HCT116 (cell line): ENCODE measurements around the gene RUFY1. TPM values are rescaled to one million over a fixed set of nuclear protein-coding genes. Genes with fewer than 3 reads are reported as not detected.
A peak's percentile ranks its signal among the peaks of the same experiment; 100 is the strongest.
"Not testable (repeated sequence)": the region's sequence is repeated elsewhere in the genome, so short reads cannot be mapped to it uniquely, and the experiment has no call there.

Experiments
- ATAC-seq: fragments of 200-7000 bp; cut with Tn5 transposase; 2 replicates; pipeline ENCODE4 v1.9.1; 2020; ENCODE audit warnings: mild to moderate bottlenecking, moderate library complexity
- Bru-seq: library from RNA; stranded (reverse); fragments of 400-500 nt; gene quantifications from one replicate; lab custom pipeline; 2021; lab: Mats Ljungman, UMichigan
- BruChase-seq, 2 experiments: library from RNA; stranded (reverse); fragments of 400-500 nt; gene quantifications; one replicate each; lab custom pipeline; 2021; lab: Mats Ljungman, UMichigan
- BruUV-seq: library from RNA; stranded (reverse); fragments of 400-500 nt; replicated peaks from 2 replicates; lab custom pipeline; 2021; lab: Mats Ljungman, UMichigan
- CTCF ChIA-PET: fragments of 300-600 bp; sonication (Branson Sonifier 250); formaldehyde crosslinking; loops from one replicate; lab custom pipeline; 2021; ENCODE audit warnings: antibody characterized with exemption; lab: Charles Lee
- POLR2A ChIA-PET: fragments of 300-600, 350-600 bp; sonication (Branson Sonifier 250); formaldehyde crosslinking; loops from one replicate; lab custom pipeline; 2021; ENCODE audit warnings: antibody characterized with exemption; lab: Charles Lee
- RAD21 ChIA-PET, 2 experiments: fragments of 300-600 bp; sonication (Branson Sonifier 250); formaldehyde crosslinking; loops; one replicate each; lab custom pipeline; 2023; ENCODE audit warnings: low total read pairs in 2 of 2; ENCODE audit not compliant: uncharacterized antibody in 2 of 2, unreplicated experiment in 2 of 2, low non-redundant PET in 1 of 2; lab: Charles Lee
- DNase-seq: peaks from one replicate; pipeline ENCODE4 v3.0.0-alpha.2; 2010; ENCODE audit warnings: low read depth, low spot score
- H2AFZ ChIP-seq: fragments of 200-600 bp; shearing (Covaris generic), sonication (generic); 2 replicates; pipeline ENCODE4 v1.6.1; 2017; ENCODE audit warnings: low read depth, mixed run types, mixed read lengths, antibody characterized with exemption, low read length; ENCODE audit not compliant: poor library complexity, severe bottlenecking
- H3K27ac ChIP-seq: 2 replicates; pipeline ENCODE4 v1.5.1; 2012; ENCODE audit warnings: low read depth, low read length
- H3K27me3 ChIP-seq: fragments of 200-600 bp; sonication (generic); 2 replicates; pipeline ENCODE4 v1.6.1; 2016; ENCODE audit warnings: mixed run types, low read length, mixed read lengths; ENCODE audit not compliant: insufficient read depth
- H3K36me3 ChIP-seq, 2 experiments: fragments of 200-500 bp in 1 of 2; fragments of 200-600 bp in 1 of 2; sonication (Bioruptor generic) in 1 of 2; sonication (generic) in 1 of 2; 2 replicates each; pipeline versions ENCODE4 v1.5.1 to v1.6.1; 2014 to 2016; ENCODE audit warnings: low read length in 2 of 2, inconsistent platforms in 1 of 2, mixed read lengths in 1 of 2, mixed run types in 1 of 2; ENCODE audit not compliant: insufficient read depth in 2 of 2, control insufficient read depth in 1 of 2
- H3K4me1 ChIP-seq, 2 experiments: fragments of 200-600 bp in 1 of 2; sonication (generic) in 1 of 2; 2 replicates each; pipeline versions ENCODE4 v1.5.1 to v1.6.1; 2012 to 2017; ENCODE audit warnings: low read length in 2 of 2, inconsistent platforms in 1 of 2, mild to moderate bottlenecking in 1 of 2, mixed read lengths in 1 of 2, mixed run types in 1 of 2, moderate library complexity in 1 of 2; ENCODE audit not compliant: insufficient read depth in 2 of 2, control insufficient read depth in 1 of 2
- H3K4me2 ChIP-seq: fragments of 200-600 bp; sonication (generic); 2 replicates; pipeline ENCODE4 v1.6.1; 2017; ENCODE audit warnings: mixed run types, low read length, mixed read lengths
- H3K4me3 ChIP-seq, 2 experiments: fragments of 200-600 bp in 1 of 2; sonication (generic) in 1 of 2; replicated peaks in 1 of 2; 2 replicates each; pipeline ENCODE4 v1.5.1; 2011 to 2016; ENCODE audit warnings: low read length in 2 of 2, control low read depth in 1 of 2, low read depth in 1 of 2, mild to moderate bottlenecking in 1 of 2, mixed read lengths in 1 of 2, mixed run types in 1 of 2
- H3K79me2 ChIP-seq: fragments of 200-600 bp; sonication (generic); 2 replicates; pipeline ENCODE4 v1.6.1; 2017; ENCODE audit warnings: mild to moderate bottlenecking, mixed run types, low read length, moderate library complexity, mixed read lengths; ENCODE audit not compliant: insufficient read depth
- H3K9ac ChIP-seq: fragments of 200-600 bp; sonication (generic); 2 replicates; pipeline ENCODE4 v1.6.1; 2016; ENCODE audit warnings: low read length, mixed read lengths
- H3K9me2 ChIP-seq: fragments of 200-600 bp; sonication (generic), shearing (Covaris generic); 2 replicates; pipeline ENCODE4 v1.6.1; 2017; ENCODE audit warnings: mixed run types, mild to moderate bottlenecking, moderate library complexity; ENCODE audit not compliant: insufficient read depth
- H3K9me3 ChIP-seq, 2 experiments: fragments of 200-500 bp in 1 of 2; fragments of 200-600 bp in 1 of 2; sonication (Bioruptor generic) in 1 of 2; sonication (generic) in 1 of 2; 2 replicates each; pipeline ENCODE4 v1.6.1; 2014 to 2017; ENCODE audit warnings: low read length in 2 of 2, mixed read lengths in 2 of 2, inconsistent platforms in 1 of 2, low read depth in 1 of 2, mild to moderate bottlenecking in 1 of 2, mixed run types in 1 of 2, moderate library complexity in 1 of 2; ENCODE audit not compliant: control insufficient read depth in 1 of 2, insufficient read depth in 1 of 2
- H4K20me1 ChIP-seq: fragments of 200-600 bp; sonication (generic), shearing (Covaris generic); 2 replicates; pipeline ENCODE4 v1.6.1; 2017; ENCODE audit warnings: mixed run types, mild to moderate bottlenecking, moderate library complexity; ENCODE audit not compliant: insufficient read depth
- POLR2A ChIP-seq: IDR thresholded peaks from 2 replicates; pipeline ENCODE4 v1.7.0; 2011; ENCODE audit warnings: borderline replicate concordance; ENCODE audit not compliant: insufficient read depth, insufficient read length; ENCODE audit errors: extremely low read depth
- POLR2AphosphoS5 ChIP-seq: IDR thresholded peaks from 2 replicates; pipeline ENCODE4 v1.6.1; 2011; ENCODE audit warnings: mild to moderate bottlenecking, low read depth, low read length, moderate library complexity
- YY1 ChIP-seq: IDR thresholded peaks from 2 replicates; pipeline ENCODE4 v1.6.1; 2011; ENCODE audit warnings: low read length, low read depth, moderate library complexity, mild to moderate bottlenecking; ENCODE audit not compliant: insufficient replicate concordance; ENCODE audit errors: extremely low read depth
- ZFX ChIP-seq: fragments of 450-650 bp; IDR thresholded peaks from 2 replicates; pipeline ENCODE4 v1.6.1; 2017
- intact Hi-C: fragments of 100-400 bp; cut with micrococcal nuclease; formaldehyde crosslinking; loops from 2 replicates; pipeline ENCODE4 v1.10.0; 2022
- long read RNA-seq: library from polyadenylated mRNA; unstranded; transcript quantifications from one replicate; pipeline ENCODE4 v2.0.0, GENCODE V29; 2021; ENCODE audit not compliant: unreplicated experiment
- polyA plus RNA-seq: library from polyadenylated mRNA; unstranded; fragments of >200 nt; gene quantifications from 2 replicates; pipeline ENCODE4 v1.2.1, GENCODE V29; 2012; ENCODE audit warnings: missing spikeins
- total RNA-seq: library from RNA; stranded (reverse); gene quantifications from one replicate; pipeline ENCODE4 v1.2.1, GENCODE V29; 2021; ENCODE audit not compliant: unreplicated experiment
- TF ChIP-seq, protein P1 (sequence below): IDR thresholded peaks from 2 replicates; pipeline ENCODE4 v1.6.1; 2012
- TF ChIP-seq, protein P2 (sequence below), 3 experiments: fragments of 200-600 bp in 1 of 3; sonication (generic) in 1 of 3; IDR thresholded peaks in 2 of 3; conservative IDR thresholded peaks in 1 of 3; 2 replicates each; pipeline ENCODE4 v1.5.1; 2012 to 2017; ENCODE audit warnings: low read depth in 2 of 3, low read length in 2 of 3, antibody characterized with exemption in 1 of 3, borderline replicate concordance in 1 of 3, control low read depth in 1 of 3, mild to moderate bottlenecking in 1 of 3, mixed read lengths in 1 of 3, mixed run types in 1 of 3, moderate library complexity in 1 of 3; ENCODE audit not compliant: insufficient read depth in 1 of 3
- TF ChIP-seq, protein P3 (sequence below): IDR thresholded peaks from 2 replicates; pipeline ENCODE4 v1.6.1; 2011; ENCODE audit warnings: mild to moderate bottlenecking, low read length, moderate library complexity; ENCODE audit not compliant: insufficient replicate concordance; ENCODE audit errors: extremely low read depth

The RUFY1 gene, protein sequence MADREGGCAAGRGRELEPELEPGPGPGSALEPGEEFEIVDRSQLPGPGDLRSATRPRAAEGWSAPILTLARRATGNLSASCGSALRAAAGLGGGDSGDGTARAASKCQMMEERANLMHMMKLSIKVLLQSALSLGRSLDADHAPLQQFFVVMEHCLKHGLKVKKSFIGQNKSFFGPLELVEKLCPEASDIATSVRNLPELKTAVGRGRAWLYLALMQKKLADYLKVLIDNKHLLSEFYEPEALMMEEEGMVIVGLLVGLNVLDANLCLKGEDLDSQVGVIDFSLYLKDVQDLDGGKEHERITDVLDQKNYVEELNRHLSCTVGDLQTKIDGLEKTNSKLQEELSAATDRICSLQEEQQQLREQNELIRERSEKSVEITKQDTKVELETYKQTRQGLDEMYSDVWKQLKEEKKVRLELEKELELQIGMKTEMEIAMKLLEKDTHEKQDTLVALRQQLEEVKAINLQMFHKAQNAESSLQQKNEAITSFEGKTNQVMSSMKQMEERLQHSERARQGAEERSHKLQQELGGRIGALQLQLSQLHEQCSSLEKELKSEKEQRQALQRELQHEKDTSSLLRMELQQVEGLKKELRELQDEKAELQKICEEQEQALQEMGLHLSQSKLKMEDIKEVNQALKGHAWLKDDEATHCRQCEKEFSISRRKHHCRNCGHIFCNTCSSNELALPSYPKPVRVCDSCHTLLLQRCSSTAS
- 32.9 TPM for total RNA-seq
- 21.0 and 24.7 TPM in 2 replicates for polyA plus RNA-seq
- percentile 72 among the genes with signal in this experiment for Bru-seq, nascent RNA
- BruChase-seq, experiment 1, labeled RNA remaining after a 6-hour chase, result percentile 68 among the genes with signal in this experiment
- BruChase-seq, experiment 2, labeled RNA remaining after a 2-hour chase, result percentile 69 among the genes with signal in this experiment
- long read RNA-seq, transcript RUFY1-202 (18 exons, 2,454 nt), result minor isoform, 7 of 120 reads
- long read RNA-seq, transcript RUFY1-201 (18 exons, 2,646 nt), result minor isoform, 39 of 120 reads
- long read RNA-seq, transcript RUFY1-204 (17 exons, 2,642 nt), result major isoform, 44 of 120 reads
- long read RNA-seq, partial matches to known transcripts, result 13 of 120 reads
- long read RNA-seq, other reads (novel, unspliced or antisense), result 16 of 120 reads

DNA sequence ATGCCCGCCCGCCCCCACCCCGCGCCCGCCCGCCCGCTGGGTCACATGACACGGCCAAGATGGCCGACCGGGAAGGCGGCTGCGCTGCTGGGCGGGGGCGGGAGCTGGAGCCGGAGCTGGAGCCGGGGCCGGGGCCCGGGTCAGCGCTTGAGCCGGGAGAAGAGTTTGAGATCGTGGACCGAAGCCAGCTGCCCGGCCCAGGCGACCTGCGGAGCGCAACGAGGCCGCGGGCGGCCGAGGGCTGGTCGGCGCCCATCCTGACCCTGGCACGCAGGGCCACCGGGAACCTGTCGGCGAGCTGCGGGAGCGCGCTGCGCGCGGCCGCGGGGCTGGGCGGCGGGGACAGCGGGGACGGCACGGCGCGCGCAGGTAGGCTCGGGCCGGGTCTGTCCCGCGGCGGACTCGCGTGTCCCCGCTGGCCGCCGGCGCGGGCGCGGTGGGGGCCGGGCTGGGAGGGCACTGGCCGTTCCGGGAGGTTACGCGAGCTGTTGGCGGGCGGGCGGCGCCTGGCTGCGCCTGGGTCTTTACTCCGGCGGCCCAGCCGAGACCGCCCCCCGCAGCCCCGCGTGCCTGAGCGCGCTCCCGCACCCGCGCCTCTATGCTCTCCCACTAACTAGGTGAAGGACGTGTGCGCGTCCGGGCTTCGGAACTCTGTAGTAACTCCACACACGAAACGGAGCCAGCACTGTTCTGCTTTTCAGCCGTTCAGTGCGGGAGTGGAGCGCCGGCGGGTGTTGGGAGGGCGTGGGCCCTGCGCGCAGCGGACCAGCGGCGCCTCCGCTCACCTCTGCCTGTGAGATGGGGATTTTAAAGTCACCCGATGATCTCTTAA lies at the start of gene RUFY1:
Gene RUFY1, plus strand, starts transcription at position 44 of the 832 bp plus-strand sequence. Its CDS starts 16 bp downstream, at position 60.
- TF ChIP-seq, protein P1, sequence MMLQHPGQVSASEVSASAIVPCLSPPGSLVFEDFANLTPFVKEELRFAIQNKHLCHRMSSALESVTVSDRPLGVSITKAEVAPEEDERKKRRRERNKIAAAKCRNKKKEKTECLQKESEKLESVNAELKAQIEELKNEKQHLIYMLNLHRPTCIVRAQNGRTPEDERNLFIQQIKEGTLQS, result no peak
- TF ChIP-seq POLR2AphosphoS5 (peak; percentile 88), ZFX (peak; percentile 80), POLR2A (peak; percentile 62), YY1 (peak; percentile 95)
- TF ChIP-seq, protein P2, sequence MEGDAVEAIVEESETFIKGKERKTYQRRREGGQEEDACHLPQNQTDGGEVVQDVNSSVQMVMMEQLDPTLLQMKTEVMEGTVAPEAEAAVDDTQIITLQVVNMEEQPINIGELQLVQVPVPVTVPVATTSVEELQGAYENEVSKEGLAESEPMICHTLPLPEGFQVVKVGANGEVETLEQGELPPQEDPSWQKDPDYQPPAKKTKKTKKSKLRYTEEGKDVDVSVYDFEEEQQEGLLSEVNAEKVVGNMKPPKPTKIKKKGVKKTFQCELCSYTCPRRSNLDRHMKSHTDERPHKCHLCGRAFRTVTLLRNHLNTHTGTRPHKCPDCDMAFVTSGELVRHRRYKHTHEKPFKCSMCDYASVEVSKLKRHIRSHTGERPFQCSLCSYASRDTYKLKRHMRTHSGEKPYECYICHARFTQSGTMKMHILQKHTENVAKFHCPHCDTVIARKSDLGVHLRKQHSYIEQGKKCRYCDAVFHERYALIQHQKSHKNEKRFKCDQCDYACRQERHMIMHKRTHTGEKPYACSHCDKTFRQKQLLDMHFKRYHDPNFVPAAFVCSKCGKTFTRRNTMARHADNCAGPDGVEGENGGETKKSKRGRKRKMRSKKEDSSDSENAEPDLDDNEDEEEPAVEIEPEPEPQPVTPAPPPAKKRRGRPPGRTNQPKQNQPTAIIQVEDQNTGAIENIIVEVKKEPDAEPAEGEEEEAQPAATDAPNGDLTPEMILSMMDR (IDR thresholded peaks at IDR 0.05 in 2 of 3, conservative IDR thresholded peaks at IDR 0.05 in 1 of 3; ENCODE audit: borderline replicate concordance in 1 of 3, insufficient read depth in 1 of 3, low read depth in 2 of 3, low read length in 2 of 3), result no peak
- TF ChIP-seq, protein P3, sequence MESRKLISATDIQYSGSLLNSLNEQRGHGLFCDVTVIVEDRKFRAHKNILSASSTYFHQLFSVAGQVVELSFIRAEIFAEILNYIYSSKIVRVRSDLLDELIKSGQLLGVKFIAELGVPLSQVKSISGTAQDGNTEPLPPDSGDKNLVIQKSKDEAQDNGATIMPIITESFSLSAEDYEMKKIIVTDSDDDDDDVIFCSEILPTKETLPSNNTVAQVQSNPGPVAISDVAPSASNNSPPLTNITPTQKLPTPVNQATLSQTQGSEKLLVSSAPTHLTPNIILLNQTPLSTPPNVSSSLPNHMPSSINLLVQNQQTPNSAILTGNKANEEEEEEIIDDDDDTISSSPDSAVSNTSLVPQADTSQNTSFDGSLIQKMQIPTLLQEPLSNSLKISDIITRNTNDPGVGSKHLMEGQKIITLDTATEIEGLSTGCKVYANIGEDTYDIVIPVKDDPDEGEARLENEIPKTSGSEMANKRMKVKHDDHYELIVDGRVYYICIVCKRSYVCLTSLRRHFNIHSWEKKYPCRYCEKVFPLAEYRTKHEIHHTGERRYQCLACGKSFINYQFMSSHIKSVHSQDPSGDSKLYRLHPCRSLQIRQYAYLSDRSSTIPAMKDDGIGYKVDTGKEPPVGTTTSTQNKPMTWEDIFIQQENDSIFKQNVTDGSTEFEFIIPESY, result no peak
- TSS peak; percentile 46 for BruUV-seq
- peaks cover 45% of the 10 kb centered on the region for H3K79me2 ChIP-seq
- H3K27me3 ChIP-seq, result no peaks in the 10 kb centered on the region
- H3K4me3 ChIP-seq, result peak within 1 kb of the TSS; percentile 78 to 84
- DNase-seq (peak; percentile 37), ATAC-seq (peak; percentile 86)
- H3K4me1 ChIP-seq, result peaks cover 17 to 35% of the 10 kb centered on the region in 2 experiments
- peak within 1 kb of the TSS; percentile 82 for H3K4me2 ChIP-seq
- RAD21 ChIA-PET, result interaction anchor here in 1 of 2 experiments (0.6 kb wide), 1 partner anchor 287 kb away, joined by 3 read pairs; no protein-coding TSS in a partner anchor
- peak within 1 kb of the TSS; percentile 44 for H2AFZ ChIP-seq
- no peaks in the 10 kb centered on the region for H4K20me1 ChIP-seq
- peak within 1 kb of the TSS; percentile 88 for H3K27ac ChIP-seq
- intact Hi-C loops, result loop anchor here (1.0 kb wide), 1 partner anchor 9 kb away; no protein-coding TSS in a partner anchor
- no peaks in the 10 kb centered on the region for H3K9me2 ChIP-seq
- CTCF ChIA-PET, result interaction anchor here (1.2 kb wide), 1 partner anchor 9 kb away, joined by 5 read pairs; no protein-coding TSS in a partner anchor
- POLR2A ChIA-PET, result interaction anchor here (0.7 to 2.9 kb wide), 6 partner anchors 9 to 1346 kb away, joined by 3 to 21 read pairs (median 4); partner anchors contain the start of genes HNRNPAB and HNRNPH1
- no peaks in the 10 kb centered on the region for H3K36me3 ChIP-seq
- H3K9me3 ChIP-seq, result no peaks in the 10 kb centered on the region
- H3K9ac ChIP-seq, result peak within 1 kb of the TSS; percentile 84

DNA sequence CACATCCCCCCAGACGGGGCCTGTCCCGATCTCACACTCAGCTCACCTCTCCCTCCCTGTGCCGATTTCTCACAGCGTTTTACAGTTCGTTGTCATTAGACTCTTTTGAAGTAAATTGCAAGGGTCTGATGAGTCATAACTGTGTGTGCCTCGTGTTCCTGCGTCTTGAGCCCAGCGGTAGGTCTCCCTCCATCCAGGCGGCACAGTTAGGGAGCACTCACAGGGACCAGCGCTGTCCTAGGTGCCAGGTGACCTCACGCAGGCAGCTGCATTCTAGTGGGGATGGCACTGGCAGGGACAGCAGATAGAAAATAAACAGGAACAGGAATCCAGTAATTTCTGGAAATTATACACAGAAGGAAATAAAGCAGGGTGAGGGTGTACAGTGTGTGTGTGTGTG lies 48.4 kb upstream of the RUFY1 start:
- RAD21 ChIA-PET, CTCF ChIA-PET, H3K9me2 ChIP-seq, H2AFZ ChIP-seq, H3K4me2 ChIP-seq, BruUV-seq, H3K9ac ChIP-seq, H4K20me1 ChIP-seq, H3K36me3 ChIP-seq, H3K9me3 ChIP-seq, intact Hi-C loops, H3K27ac ChIP-seq, H3K27me3 ChIP-seq, H3K4me1 ChIP-seq, DNase-seq, POLR2A ChIA-PET, H3K4me3 ChIP-seq, H3K79me2 ChIP-seq: not testable (repeated sequence)
- peak; percentile 66 for ATAC-seq
